IMR-90 (cell line): ENCODE data around the gene MMAA. TPM values are rescaled to one million over a fixed set of nuclear protein-coding genes. Genes with fewer than 3 reads are reported as not detected.
"Not testable (repeated sequence)": the region's sequence is repeated elsewhere in the genome, so short reads cannot be mapped to it uniquely, and the experiment has no call there.

Experiments used
- ATAC-seq: fragments of 200-7000 bp; cut with Tn5 transposase; 2 replicates; pipeline ENCODE4 v1.9.1; 2020; ENCODE audit warnings: low read depth, mild to moderate bottlenecking, moderate library complexity
- BruUV-seq: library from RNA; stranded (reverse); fragments of 400-500 nt; replicated peaks from 2 replicates; lab custom pipeline; 2021; lab: Mats Ljungman, UMichigan
- CTCF ChIA-PET: fragments of 300-600 bp; formaldehyde crosslinking; extraction: SDS; loops from one replicate; lab custom pipeline; 2021; ENCODE audit warnings: antibody characterized with exemption; lab: Yijun Ruan, JAX
- POLR2A ChIA-PET: fragments of 300-600 bp; sonication (Branson Sonifier 250); formaldehyde crosslinking; loops from one replicate; lab custom pipeline; 2022; ENCODE audit warnings: antibody characterized with exemption; ENCODE audit not compliant: unreplicated experiment; lab: Charles Lee
- DNase-seq: peaks from one replicate; pipeline ENCODE4 v3.0.0; 2013
- H2AFZ ChIP-seq: replicated peaks from 2 replicates; pipeline ENCODE3; 2013; ENCODE audit warnings: low read length, mild to moderate bottlenecking; ENCODE audit not compliant: poor library complexity
- H2AK5ac ChIP-seq: 2 replicates; pipeline ENCODE4 v1.6.1; 2013; ENCODE audit warnings: low read depth, low read length, inconsistent platforms
- H2AK9ac ChIP-seq: replicated peaks from 2 replicates; pipeline ENCODE3; 2013; ENCODE audit warnings: mild to moderate bottlenecking, low read depth, low read length, moderate library complexity; ENCODE audit not compliant: poor library complexity
- H2BK120ac ChIP-seq: 2 replicates; pipeline ENCODE4 v1.6.1; 2013; ENCODE audit warnings: low read depth, low read length, inconsistent platforms
- H2BK15ac ChIP-seq: 3 replicates; pipeline ENCODE4 v1.6.1; 2013; ENCODE audit warnings: low read depth, low read length, inconsistent platforms
- H2BK20ac ChIP-seq: 2 replicates; pipeline ENCODE4 v1.6.1; 2013; ENCODE audit warnings: low read depth, mild to moderate bottlenecking, inconsistent platforms, low read length, moderate library complexity
- H2BK5ac ChIP-seq: 2 replicates; pipeline ENCODE4 v1.6.1; 2013; ENCODE audit warnings: mild to moderate bottlenecking, low read depth, low read length, inconsistent platforms; ENCODE audit not compliant: poor library complexity, severe bottlenecking
- H3K14ac ChIP-seq: replicated peaks from 2 replicates; pipeline ENCODE4 v1.6.1; 2013; ENCODE audit warnings: low read depth, low read length, inconsistent platforms
- H3K18ac ChIP-seq: 2 replicates; pipeline ENCODE4 v1.6.1; 2013; ENCODE audit warnings: low read depth, low read length, control low read depth
- H3K23ac ChIP-seq: 2 replicates; pipeline ENCODE4 v1.6.1; 2013; ENCODE audit warnings: low read depth, low read length, inconsistent platforms
- H3K27ac ChIP-seq: 2 replicates; pipeline ENCODE4 v1.5.1; 2013; ENCODE audit warnings: mild to moderate bottlenecking, control low read depth, low read length; ENCODE audit not compliant: insufficient read depth
- H3K27me3 ChIP-seq: 2 replicates; pipeline ENCODE4 v1.6.1; 2013; ENCODE audit warnings: low read length; ENCODE audit not compliant: control insufficient read depth, insufficient read depth
- H3K36me3 ChIP-seq: 2 replicates; pipeline ENCODE4 v1.6.1; 2013; ENCODE audit warnings: low read length, mixed read lengths; ENCODE audit not compliant: control insufficient read depth, insufficient read depth
- H3K4ac ChIP-seq: 2 replicates; pipeline ENCODE4 v1.6.1; 2013; ENCODE audit warnings: low read depth, low read length, inconsistent platforms
- H3K4me1 ChIP-seq: 2 replicates; pipeline ENCODE4 v1.6.1; 2013; ENCODE audit warnings: low read length, mixed read lengths; ENCODE audit not compliant: control insufficient read depth, insufficient read depth
- H3K4me2 ChIP-seq: 2 replicates; pipeline ENCODE4 v1.6.1; 2013; ENCODE audit warnings: low read depth, mild to moderate bottlenecking, control low read depth, low read length, moderate library complexity
- H3K4me3 ChIP-seq: 2 replicates; pipeline ENCODE4 v1.5.1; 2013; ENCODE audit warnings: low read depth, mild to moderate bottlenecking, control low read depth, low read length, moderate library complexity; ENCODE audit not compliant: insufficient read depth
- H3K56ac ChIP-seq: 2 replicates; pipeline ENCODE4 v1.6.1; 2013; ENCODE audit warnings: low read length, inconsistent platforms; ENCODE audit not compliant: insufficient read depth; ENCODE audit errors: extremely low read depth
- H3K79me1 ChIP-seq, 2 experiments: 2 replicates each; pipeline ENCODE4 v1.6.1; 2013; ENCODE audit warnings: low read length in 2 of 2, inconsistent platforms in 1 of 2, low read depth in 1 of 2
- H3K9ac ChIP-seq: 2 replicates; pipeline ENCODE4 v1.6.1; 2013; ENCODE audit warnings: low read depth, low read length, control low read depth
- H3K9me1 ChIP-seq: 2 replicates; pipeline ENCODE4 v1.6.1; 2013; ENCODE audit warnings: low read length, inconsistent platforms; ENCODE audit not compliant: insufficient read depth
- H3K9me3 ChIP-seq: 2 replicates; pipeline ENCODE4 v1.6.1; 2013; ENCODE audit warnings: low read length; ENCODE audit not compliant: control insufficient read depth, insufficient read depth
- H4K20me1 ChIP-seq: 2 replicates; pipeline ENCODE4 v1.6.1; 2013; ENCODE audit warnings: low read length, inconsistent platforms; ENCODE audit not compliant: insufficient read depth
- H4K5ac ChIP-seq: 2 replicates; pipeline ENCODE4 v1.6.1; 2013; ENCODE audit warnings: mild to moderate bottlenecking, low read depth, low read length, control low read depth
- H4K8ac ChIP-seq, 2 experiments: 2 replicates each; pipeline ENCODE4 v1.6.1; 2013; ENCODE audit warnings: low read depth in 2 of 2, low read length in 2 of 2, control low read depth in 1 of 2, inconsistent platforms in 1 of 2
- H4K91ac ChIP-seq: 2 replicates; pipeline ENCODE4 v1.6.1; 2013; ENCODE audit warnings: low read depth, low read length, inconsistent platforms; ENCODE audit not compliant: insufficient read depth
- WGBS, 2 experiments: methylation state at CpG; one replicate each; pipeline versions ENCODE4 v1.1.5 to v1.1.7; 2013; ENCODE audit warnings: missing lambda C conversion rate in 2 of 2; ENCODE audit not compliant: insufficient read length in 1 of 2; ENCODE audit errors: extremely low coverage in 2 of 2; 5-methylcytosine and 5-hydroxymethylcytosine counted together
- dilution Hi-C: fragments of 300-500 bp; cut with HindIII; formaldehyde crosslinking; loops from one replicate; pipeline ENCODE4 v1.14.3; 2018; ENCODE audit warnings: low sequenced_read_pairs; ENCODE audit not compliant: unreplicated experiment
- in situ Hi-C: fragments of 300-500 bp; cut with MboI; formaldehyde crosslinking; loops from 3 replicates; pipeline ENCODE4 v1.14.3; 2019; ENCODE audit warnings: low sequenced_read_pairs, inconsistent platforms, mixed read lengths
- intact Hi-C: fragments of 100-400 bp; cut with micrococcal nuclease; formaldehyde crosslinking; loops from 2 replicates; pipeline ENCODE4 v1.10.0; 2022
- polyA plus RNA-seq, 3 experiments: library from polyadenylated mRNA; depleted of rRNA; stranded (reverse); fragments of >200 nt; gene quantifications; 2 replicates each; pipeline ENCODE4 v1.2.3, GENCODE V29; 2012; ENCODE audit warnings: low replicate concordance in 1 of 3
- total RNA-seq: library from RNA; depleted of rRNA; stranded (reverse); fragments of >200 nt; gene quantifications from 2 replicates; pipeline ENCODE4 v1.2.3, GENCODE V29; 2012

The MMAA gene
- total and polyA plus RNA-seq, 2 of the 4 experiments (the other 2 are of a cell fraction), result 4.4 to 5.2 TPM

DNA sequence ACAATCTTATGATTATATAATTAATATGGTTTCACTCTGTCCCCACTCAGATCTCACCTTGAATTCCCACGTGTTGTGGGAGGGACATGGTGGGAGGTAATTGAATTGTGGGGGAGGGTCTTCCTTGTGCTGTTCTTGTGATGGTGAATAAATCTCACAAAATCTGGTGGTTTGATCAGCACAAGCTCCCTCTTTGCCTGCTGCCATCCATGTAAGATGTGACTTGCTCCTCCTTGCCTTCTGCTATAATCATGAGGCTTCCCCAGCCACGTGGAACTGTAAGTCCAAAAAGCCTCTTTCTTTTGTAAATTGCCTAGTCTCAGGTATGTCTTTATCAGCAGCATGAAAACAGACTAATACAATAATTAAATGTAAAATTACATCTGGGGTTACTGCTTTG is 29.8 kb upstream of the MMAA start:
- H3K23ac ChIP-seq, DNase-seq, POLR2A ChIA-PET, H3K9ac ChIP-seq, H3K4me3 ChIP-seq, H3K14ac ChIP-seq, CTCF ChIA-PET, H4K91ac ChIP-seq, H4K20me1 ChIP-seq, BruUV-seq, H4K8ac ChIP-seq, H2AK9ac ChIP-seq, H3K36me3 ChIP-seq, H2AFZ ChIP-seq, H2BK120ac ChIP-seq, H3K56ac ChIP-seq, H2BK20ac ChIP-seq, ATAC-seq, H2BK5ac ChIP-seq, H3K4me2 ChIP-seq, H4K5ac ChIP-seq, H3K4me1 ChIP-seq, dilution Hi-C loops, H3K79me1 ChIP-seq, H3K18ac ChIP-seq, H2BK15ac ChIP-seq, H3K4ac ChIP-seq, H3K9me1 ChIP-seq, H2AK5ac ChIP-seq, intact Hi-C loops, H3K27ac ChIP-seq, H3K9me3 ChIP-seq: not testable (repeated sequence)
- H3K27me3 ChIP-seq, result peaks cover 15% of the 10 kb centered on the region
- in situ Hi-C loops, result loop anchor here (25.0 kb wide), 1 partner anchor 1402 kb away; no protein-coding TSS in a partner anchor
- WGBS, 2 experiments, result no CpG with 5 or more reads among the region's 2 CpGs
